PC-3 (cell line): ENCODE data around the gene NDUFA13.

Experiments used
- EZH2 ChIP-seq: fragments of 300-600 bp; sonication (generic); IDR thresholded peaks from one replicate; pipeline ENCODE4 v1.6.1; 2017; ENCODE audit warnings: antibody characterized with exemption, mild to moderate bottlenecking, low read length; ENCODE audit not compliant: unreplicated experiment
- TF ChIP-seq, protein P1 (sequence below): fragments of 300-600 bp; sonication (generic); conservative IDR thresholded peaks from 2 replicates; pipeline ENCODE4 v1.5.1; 2017; ENCODE audit warnings: antibody characterized with exemption, low read depth, mild to moderate bottlenecking, low read length

DNA sequence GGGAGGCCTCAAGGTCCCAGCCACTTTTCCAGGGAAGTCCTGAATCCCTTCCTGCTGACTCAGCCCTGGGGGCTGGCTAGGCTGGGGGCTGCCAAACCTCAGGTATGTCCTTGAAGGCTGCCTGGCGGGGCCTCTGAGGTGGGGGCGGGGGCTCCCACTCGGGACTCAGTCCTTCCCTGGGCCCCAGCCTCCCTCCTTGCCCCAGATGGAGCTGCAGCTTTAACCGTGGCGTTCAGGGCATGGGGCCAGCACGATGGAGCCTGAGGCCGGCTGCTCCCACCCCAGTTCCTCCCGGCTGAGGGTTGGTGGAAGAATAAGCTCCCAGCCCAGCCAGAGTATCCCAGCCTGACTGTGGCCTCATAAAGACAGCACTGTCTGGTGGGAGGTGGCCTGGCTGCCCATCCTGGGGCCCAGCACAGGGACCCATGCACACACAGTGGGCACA lies 34.5 kb downstream of the NDUFA13 start:
- TF ChIP-seq, protein P1, sequence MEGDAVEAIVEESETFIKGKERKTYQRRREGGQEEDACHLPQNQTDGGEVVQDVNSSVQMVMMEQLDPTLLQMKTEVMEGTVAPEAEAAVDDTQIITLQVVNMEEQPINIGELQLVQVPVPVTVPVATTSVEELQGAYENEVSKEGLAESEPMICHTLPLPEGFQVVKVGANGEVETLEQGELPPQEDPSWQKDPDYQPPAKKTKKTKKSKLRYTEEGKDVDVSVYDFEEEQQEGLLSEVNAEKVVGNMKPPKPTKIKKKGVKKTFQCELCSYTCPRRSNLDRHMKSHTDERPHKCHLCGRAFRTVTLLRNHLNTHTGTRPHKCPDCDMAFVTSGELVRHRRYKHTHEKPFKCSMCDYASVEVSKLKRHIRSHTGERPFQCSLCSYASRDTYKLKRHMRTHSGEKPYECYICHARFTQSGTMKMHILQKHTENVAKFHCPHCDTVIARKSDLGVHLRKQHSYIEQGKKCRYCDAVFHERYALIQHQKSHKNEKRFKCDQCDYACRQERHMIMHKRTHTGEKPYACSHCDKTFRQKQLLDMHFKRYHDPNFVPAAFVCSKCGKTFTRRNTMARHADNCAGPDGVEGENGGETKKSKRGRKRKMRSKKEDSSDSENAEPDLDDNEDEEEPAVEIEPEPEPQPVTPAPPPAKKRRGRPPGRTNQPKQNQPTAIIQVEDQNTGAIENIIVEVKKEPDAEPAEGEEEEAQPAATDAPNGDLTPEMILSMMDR, result no peak
- TF ChIP-seq EZH2, result no peak
